H1 (cell line): ENCODE measurements around the gene BAAT. TPM values are rescaled to one million over a fixed set of nuclear protein-coding genes. Genes with fewer than 3 reads are reported as not detected.

Source experiments
- ASH2L ChIP-seq: fragments of 200-600, 300-600 bp; sonication (generic); IDR thresholded peaks from one replicate; pipeline ENCODE4 v1.7.1; 2017; ENCODE audit warnings: low read length
- GTF2F1 ChIP-seq: IDR thresholded peaks from 2 replicates; pipeline ENCODE4 v1.6.1; 2012; ENCODE audit warnings: low read depth, low read length, improper control_type of control experiment, borderline replicate concordance
- MAFK ChIP-seq: IDR thresholded peaks from 2 replicates; pipeline ENCODE4 v1.6.1; 2012; ENCODE audit warnings: low read depth, mild to moderate bottlenecking, improper control_type of control experiment, low read length
- RNF2 ChIP-seq: fragments of 200-900, 300-1000 bp; sonication (generic); IDR thresholded peaks from 2 replicates; pipeline ENCODE4 v1.7.1; 2016; ENCODE audit warnings: borderline replicate concordance, low read depth, mild to moderate bottlenecking, antibody characterized with exemption, low read length; ENCODE audit not compliant: poor library complexity, severe bottlenecking; ENCODE audit errors: missing control alignments
- SP1 ChIP-seq: IDR thresholded peaks from 2 replicates; pipeline ENCODE4 v1.6.1; 2011; ENCODE audit warnings: low read depth, low read length
- SP2 ChIP-seq: IDR thresholded peaks from 2 replicates; pipeline ENCODE4 v1.6.1; 2012; ENCODE audit warnings: mild to moderate bottlenecking, low read length, inconsistent platforms
- SRF ChIP-seq: IDR thresholded peaks from 2 replicates; pipeline ENCODE4 v1.6.1; 2011; ENCODE audit warnings: mild to moderate bottlenecking, low read depth, low read length, moderate library complexity
- TAF1 ChIP-seq: IDR thresholded peaks from 2 replicates; pipeline ENCODE4 v1.6.1; 2011; ENCODE audit warnings: mild to moderate bottlenecking, low read depth, low read length
- TEAD4 ChIP-seq: IDR thresholded peaks from 2 replicates; pipeline ENCODE4 v1.6.1; 2012; ENCODE audit warnings: low read depth, low read length, inconsistent platforms, mixed read lengths
- YY1 ChIP-seq: IDR thresholded peaks from 2 replicates; pipeline ENCODE4 v1.6.1; 2011; ENCODE audit warnings: low read depth, mild to moderate bottlenecking, low read length
- polyA plus RNA-seq, 7 experiments: library from polyadenylated mRNA; depleted of rRNA in 3 of 7; stranded (reverse) in 5 of 7; unstranded in 2 of 7; fragments of >200 nt in 5 of 7; fragments of 200-250 nt in 2 of 7; gene quantifications; 1 replicate in 5 of 7; 2 replicates in 1 of 7; 4 replicates in 1 of 7; pipeline versions ENCODE4 v1.2.1 to v1.2.3, GENCODE V29; 2011 to 2013; ENCODE audit warnings: missing spikeins in 2 of 7, mixed read lengths in 2 of 7
- total RNA-seq: library from RNA; stranded (reverse); fragmentation: NEBNext Ultra II Directional; extraction: Animal tissue kit (Norgen Biotek cat#: 25700); gene quantifications from 2 replicates; pipeline ENCODE4 v1.2.1, GENCODE V29; 2021
- TF ChIP-seq, protein P1 (sequence below): fragments of 300-600 bp; sonication (generic); IDR thresholded peaks from 2 replicates; pipeline ENCODE4 v1.7.1; 2012; ENCODE audit warnings: low read length, moderate library complexity, mild to moderate bottlenecking, inconsistent platforms; ENCODE audit not compliant: insufficient replicate concordance

BAAT gene
- total and polyA plus RNA-seq, 2 of the 8 experiments (the other 6 are each of a cell fraction or from before 2014, with no cell fraction given): 0.09 to 0.17 TPM

DNA sequence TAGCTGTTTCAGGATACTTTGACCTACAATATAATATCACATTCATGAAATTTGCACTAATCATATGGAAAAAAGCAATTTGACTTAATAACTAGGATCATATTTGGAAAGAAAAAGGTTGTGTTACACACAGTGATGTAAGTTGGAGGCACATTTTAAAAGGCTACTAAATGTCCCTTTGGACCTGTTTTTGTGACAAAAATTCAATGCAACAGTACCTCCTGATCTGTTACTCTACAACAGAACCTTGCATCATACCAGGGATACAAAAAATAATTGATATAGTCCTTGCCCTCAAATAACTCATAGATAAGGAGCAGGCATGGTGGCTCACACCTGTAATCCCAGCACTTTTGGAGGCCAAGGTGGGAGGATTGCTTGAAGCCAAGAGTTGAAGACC, 67.1 kb downstream of the BAAT start (continued):
- TF ChIP-seq, protein P1, sequence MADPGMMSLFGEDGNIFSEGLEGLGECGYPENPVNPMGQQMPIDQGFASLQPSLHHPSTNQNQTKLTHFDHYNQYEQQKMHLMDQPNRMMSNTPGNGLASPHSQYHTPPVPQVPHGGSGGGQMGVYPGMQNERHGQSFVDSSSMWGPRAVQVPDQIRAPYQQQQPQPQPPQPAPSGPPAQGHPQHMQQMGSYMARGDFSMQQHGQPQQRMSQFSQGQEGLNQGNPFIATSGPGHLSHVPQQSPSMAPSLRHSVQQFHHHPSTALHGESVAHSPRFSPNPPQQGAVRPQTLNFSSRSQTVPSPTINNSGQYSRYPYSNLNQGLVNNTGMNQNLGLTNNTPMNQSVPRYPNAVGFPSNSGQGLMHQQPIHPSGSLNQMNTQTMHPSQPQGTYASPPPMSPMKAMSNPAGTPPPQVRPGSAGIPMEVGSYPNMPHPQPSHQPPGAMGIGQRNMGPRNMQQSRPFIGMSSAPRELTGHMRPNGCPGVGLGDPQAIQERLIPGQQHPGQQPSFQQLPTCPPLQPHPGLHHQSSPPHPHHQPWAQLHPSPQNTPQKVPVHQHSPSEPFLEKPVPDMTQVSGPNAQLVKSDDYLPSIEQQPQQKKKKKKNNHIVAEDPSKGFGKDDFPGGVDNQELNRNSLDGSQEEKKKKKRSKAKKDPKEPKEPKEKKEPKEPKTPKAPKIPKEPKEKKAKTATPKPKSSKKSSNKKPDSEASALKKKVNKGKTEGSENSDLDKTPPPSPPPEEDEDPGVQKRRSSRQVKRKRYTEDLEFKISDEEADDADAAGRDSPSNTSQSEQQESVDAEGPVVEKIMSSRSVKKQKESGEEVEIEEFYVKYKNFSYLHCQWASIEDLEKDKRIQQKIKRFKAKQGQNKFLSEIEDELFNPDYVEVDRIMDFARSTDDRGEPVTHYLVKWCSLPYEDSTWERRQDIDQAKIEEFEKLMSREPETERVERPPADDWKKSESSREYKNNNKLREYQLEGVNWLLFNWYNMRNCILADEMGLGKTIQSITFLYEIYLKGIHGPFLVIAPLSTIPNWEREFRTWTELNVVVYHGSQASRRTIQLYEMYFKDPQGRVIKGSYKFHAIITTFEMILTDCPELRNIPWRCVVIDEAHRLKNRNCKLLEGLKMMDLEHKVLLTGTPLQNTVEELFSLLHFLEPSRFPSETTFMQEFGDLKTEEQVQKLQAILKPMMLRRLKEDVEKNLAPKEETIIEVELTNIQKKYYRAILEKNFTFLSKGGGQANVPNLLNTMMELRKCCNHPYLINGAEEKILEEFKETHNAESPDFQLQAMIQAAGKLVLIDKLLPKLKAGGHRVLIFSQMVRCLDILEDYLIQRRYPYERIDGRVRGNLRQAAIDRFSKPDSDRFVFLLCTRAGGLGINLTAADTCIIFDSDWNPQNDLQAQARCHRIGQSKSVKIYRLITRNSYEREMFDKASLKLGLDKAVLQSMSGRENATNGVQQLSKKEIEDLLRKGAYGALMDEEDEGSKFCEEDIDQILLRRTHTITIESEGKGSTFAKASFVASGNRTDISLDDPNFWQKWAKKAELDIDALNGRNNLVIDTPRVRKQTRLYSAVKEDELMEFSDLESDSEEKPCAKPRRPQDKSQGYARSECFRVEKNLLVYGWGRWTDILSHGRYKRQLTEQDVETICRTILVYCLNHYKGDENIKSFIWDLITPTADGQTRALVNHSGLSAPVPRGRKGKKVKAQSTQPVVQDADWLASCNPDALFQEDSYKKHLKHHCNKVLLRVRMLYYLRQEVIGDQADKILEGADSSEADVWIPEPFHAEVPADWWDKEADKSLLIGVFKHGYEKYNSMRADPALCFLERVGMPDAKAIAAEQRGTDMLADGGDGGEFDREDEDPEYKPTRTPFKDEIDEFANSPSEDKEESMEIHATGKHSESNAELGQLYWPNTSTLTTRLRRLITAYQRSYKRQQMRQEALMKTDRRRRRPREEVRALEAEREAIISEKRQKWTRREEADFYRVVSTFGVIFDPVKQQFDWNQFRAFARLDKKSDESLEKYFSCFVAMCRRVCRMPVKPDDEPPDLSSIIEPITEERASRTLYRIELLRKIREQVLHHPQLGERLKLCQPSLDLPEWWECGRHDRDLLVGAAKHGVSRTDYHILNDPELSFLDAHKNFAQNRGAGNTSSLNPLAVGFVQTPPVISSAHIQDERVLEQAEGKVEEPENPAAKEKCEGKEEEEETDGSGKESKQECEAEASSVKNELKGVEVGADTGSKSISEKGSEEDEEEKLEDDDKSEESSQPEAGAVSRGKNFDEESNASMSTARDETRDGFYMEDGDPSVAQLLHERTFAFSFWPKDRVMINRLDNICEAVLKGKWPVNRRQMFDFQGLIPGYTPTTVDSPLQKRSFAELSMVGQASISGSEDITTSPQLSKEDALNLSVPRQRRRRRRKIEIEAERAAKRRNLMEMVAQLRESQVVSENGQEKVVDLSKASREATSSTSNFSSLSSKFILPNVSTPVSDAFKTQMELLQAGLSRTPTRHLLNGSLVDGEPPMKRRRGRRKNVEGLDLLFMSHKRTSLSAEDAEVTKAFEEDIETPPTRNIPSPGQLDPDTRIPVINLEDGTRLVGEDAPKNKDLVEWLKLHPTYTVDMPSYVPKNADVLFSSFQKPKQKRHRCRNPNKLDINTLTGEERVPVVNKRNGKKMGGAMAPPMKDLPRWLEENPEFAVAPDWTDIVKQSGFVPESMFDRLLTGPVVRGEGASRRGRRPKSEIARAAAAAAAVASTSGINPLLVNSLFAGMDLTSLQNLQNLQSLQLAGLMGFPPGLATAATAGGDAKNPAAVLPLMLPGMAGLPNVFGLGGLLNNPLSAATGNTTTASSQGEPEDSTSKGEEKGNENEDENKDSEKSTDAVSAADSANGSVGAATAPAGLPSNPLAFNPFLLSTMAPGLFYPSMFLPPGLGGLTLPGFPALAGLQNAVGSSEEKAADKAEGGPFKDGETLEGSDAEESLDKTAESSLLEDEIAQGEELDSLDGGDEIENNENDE: no peak
- TF ChIP-seq SRF: no peak
- TF ChIP-seq YY1: no peak
- no peak for TF ChIP-seq SP2
- TF ChIP-seq RNF2: no peak
- no peak for TF ChIP-seq TEAD4
- no peak for TF ChIP-seq MAFK
- no peak for TF ChIP-seq ASH2L
- TF ChIP-seq GTF2F1: no peak
- no peak for TF ChIP-seq SP1
- no peak for TF ChIP-seq TAF1
